SHP77 (cell line): ENCODE measurements around the gene ANO2.
"Not testable (repeated sequence)": the region's sequence is repeated elsewhere in the genome, so short reads cannot be mapped to it uniquely, and the experiment has no call there.

Experiments used
- DNase-seq, 2 experiments: peaks; one replicate each; lab custom pipeline; 2025; lab: John Stamatoyannopoulos, UW

ANO2 gene

GRCh38 chr12:5723071-5723470 is 222.0 kb downstream of the ANO2 start:
- no peak for DNase-seq

GRCh38 chr12:5720381-5721005 is 224.6 kb downstream of the ANO2 start:
- DNase-seq, result no peak

GRCh38 chr12:5718680-5719079 is 226.4 kb downstream of the ANO2 start:
- DNase-seq, result no peak

GRCh38 chr12:5718073-5718472 is 227.0 kb downstream of the ANO2 start:
- no peak for DNase-seq

- DNase-seq, result no peak
Measured at GRCh38 chr12:5716976-5717375, 228.1 kb downstream of the ANO2 start.

GRCh38 chr12:5716201-5716600 is 228.9 kb downstream of the ANO2 start:
- no peak for DNase-seq

- DNase-seq, result no peak
Measured at GRCh38 chr12:5715021-5715420, 230.0 kb downstream of the ANO2 start.

GRCh38 chr12:5713599-5714081 is 231.4 kb downstream of the ANO2 start:
- DNase-seq, result no peak

GRCh38 chr12:5710260-5710878 is 234.7 kb downstream of the ANO2 start:
- DNase-seq, result no peak

- no peak for DNase-seq
Measured at GRCh38 chr12:5708371-5708770, 236.7 kb downstream of the ANO2 start.

GRCh38 chr12:5706247-5706646 is 238.8 kb downstream of the ANO2 start:
- no peak for DNase-seq

- no peak for DNase-seq
Measured at GRCh38 chr12:5705791-5706190, 239.3 kb downstream of the ANO2 start.

GRCh38 chr12:5694759-5695409 is 250.2 kb downstream of the ANO2 start:
- no peak for DNase-seq

- DNase-seq, result no peak
Measured at GRCh38 chr12:5692850-5693249, 252.2 kb downstream of the ANO2 start.

GRCh38 chr12:5691943-5692342 is 253.1 kb downstream of the ANO2 start:
- no peak for DNase-seq

GRCh38 chr12:5690240-5690639 is 254.8 kb downstream of the ANO2 start:
- no peak for DNase-seq

- no peak for DNase-seq
Measured at GRCh38 chr12:5689773-5690172, 255.3 kb downstream of the ANO2 start.

GRCh38 chr12:5688226-5688625 is 256.8 kb downstream of the ANO2 start:
- DNase-seq, result no peak

- no peak for DNase-seq
Measured at GRCh38 chr12:5685935-5686334, 259.1 kb downstream of the ANO2 start.

GRCh38 chr12:5684989-5685388 is 260.1 kb downstream of the ANO2 start:
- DNase-seq, result no peak

- DNase-seq, result no peak
Measured at GRCh38 chr12:5682581-5682980, 262.5 kb downstream of the ANO2 start.

- DNase-seq, result no peak
Measured at GRCh38 chr12:5678176-5678575, 266.9 kb downstream of the ANO2 start.

- not testable (repeated sequence) for DNase-seq
Measured at GRCh38 chr12:5669624-5670023, 275.4 kb downstream of the ANO2 start.
